Retinal pigment epithelial cell (primary cell): Measurements from ENCODE around the gene RDH14.

Source experiments
- DNase-seq: peaks from one replicate; pipeline ENCODE4 v3.0.0-alpha.2; 2010; ENCODE audit warnings: low read depth
- H3K4me3 ChIP-seq: 2 replicates; pipeline ENCODE4 v1.5.1; 2011; ENCODE audit warnings: mild to moderate bottlenecking, low read length, control low read depth, moderate library complexity
- CTCF ChIP-seq: conservative IDR thresholded peaks from 2 replicates; pipeline ENCODE4 v1.5.1; 2011; ENCODE audit warnings: low read depth, low read length, control low read depth, inconsistent platforms

The RDH14 gene

GRCh38 chr2:18526429-18526828, 34.0 kb downstream of the RDH14 start:
- no peak for DNase-seq
- TF ChIP-seq CTCF = no peak
- no peak overlapping the region for H3K4me3 ChIP-seq

GRCh38 chr2:18525852-18526251, 34.6 kb downstream of the RDH14 start:
- no peak overlapping the region for H3K4me3 ChIP-seq
- no peak for DNase-seq
- TF ChIP-seq CTCF = no peak

- DNase-seq = no peak
- no peak overlapping the region for H3K4me3 ChIP-seq
- no peak for TF ChIP-seq CTCF
These were observed 35.2 kb downstream of the RDH14 start for GRCh38 chr2:18525236-18525635.

GRCh38 chr2:18522484-18523146, 37.8 kb downstream of the RDH14 start:
- TF ChIP-seq CTCF = no peak
- DNase-seq = no peak
- no peak overlapping the region for H3K4me3 ChIP-seq

- DNase-seq = no peak
- no peak overlapping the region for H3K4me3 ChIP-seq
- TF ChIP-seq CTCF = peak; percentile 90
These were observed 39.7 kb downstream of the RDH14 start for GRCh38 chr2:18520451-18521425.

- DNase-seq = no peak
- no peak overlapping the region for H3K4me3 ChIP-seq
- TF ChIP-seq CTCF = no peak
These were observed 40.5 kb downstream of the RDH14 start for GRCh38 chr2:18519914-18520450.
